HepG2 (cell line): ENCODE results near the gene CC2D1A. TPM values are rescaled to one million over a fixed set of nuclear protein-coding genes. Genes with fewer than 3 reads are reported as not detected.
"Not testable (repeated sequence)": the region's sequence is repeated elsewhere in the genome, so short reads cannot be mapped to it uniquely, and the experiment has no call there.

Source experiments
- ATAC-seq: fragments of 200-7000 bp; cut with Tn5 transposase; 3 replicates; pipeline ENCODE4 v1.9.1; 2020; ENCODE audit warnings: mild to moderate bottlenecking, moderate library complexity
- BruUV-seq: library from RNA; stranded (reverse); fragments of 400-500 nt; replicated peaks from 2 replicates; lab custom pipeline; 2021; lab: Mats Ljungman, UMichigan
- CTCF ChIA-PET: fragments of 300-600 bp; formaldehyde crosslinking; extraction: SDS; loops from one replicate; lab custom pipeline; 2021; ENCODE audit warnings: low total read pairs, inconsistent platforms, low intra/inter-chr PET ratio; lab: Yijun Ruan, JAX
- POLR2A ChIA-PET: fragments of 350-600 bp; sonication (Branson Sonifier 250); formaldehyde crosslinking; loops from one replicate; lab custom pipeline; 2020; ENCODE audit warnings: antibody characterized with exemption, inconsistent platforms; lab: Yijun Ruan, JAX
- DNase-seq: peaks from one replicate; pipeline ENCODE4 v3.0.0-alpha.2; 2015; ENCODE audit warnings: low spot score
- FAIRE-seq: peaks from 3 replicates; lab custom pipeline; 2011; peaks lifted over from hg19 to GRCh38; lab: Jason Lieb, UNC
- H2AFZ ChIP-seq: one replicate; pipeline ENCODE4 v1.6.1; 2011; ENCODE audit warnings: low read length, inconsistent platforms
- H3K27ac ChIP-seq: fragments of 300-600 bp; 3 replicates; pipeline ENCODE4 v1.8.0; 2011; ENCODE audit warnings: mixed run types, mild to moderate bottlenecking, mixed read lengths, low read length, inconsistent platforms; ENCODE audit not compliant: insufficient read depth; ENCODE audit errors: extremely low read length
- H3K27me3 ChIP-seq, 2 experiments: fragments of 200-600 bp in 1 of 2; 2 replicates in 1 of 2; 3 replicates in 1 of 2; pipeline versions ENCODE4 v1.6.0 to v1.8.0; 2011; ENCODE audit warnings: low read length in 2 of 2, mild to moderate bottlenecking in 2 of 2, moderate library complexity in 2 of 2, inconsistent platforms in 1 of 2; ENCODE audit not compliant: insufficient read depth in 2 of 2, control insufficient read depth in 1 of 2
- H3K36me3 ChIP-seq, 2 experiments: fragments of 200-600 bp in 1 of 2; replicated peaks in 1 of 2; 2 replicates in 1 of 2; 3 replicates in 1 of 2; pipeline versions ENCODE4 v1.5.1 to v1.8.0; 2011; ENCODE audit warnings: low read length in 2 of 2, inconsistent platforms in 1 of 2; ENCODE audit not compliant: insufficient read depth in 2 of 2, control insufficient read depth in 1 of 2
- H3K4me1 ChIP-seq: 2 replicates; pipeline ENCODE4 v1.5.1; 2012; ENCODE audit warnings: low read length, inconsistent platforms; ENCODE audit not compliant: insufficient read depth
- H3K4me2 ChIP-seq: 2 replicates; pipeline ENCODE4 v1.6.0; 2011; ENCODE audit warnings: low read depth, low read length, inconsistent platforms
- H3K4me3 ChIP-seq, 3 experiments: fragments of 200-600 bp in 1 of 3; sonication (generic), shearing (Covaris generic) in 1 of 3; replicated peaks in 1 of 3; 2 replicates each; pipeline ENCODE4 v1.5.1; 2011 to 2016; ENCODE audit warnings: low read length in 3 of 3, inconsistent platforms in 2 of 3, low read depth in 2 of 3, mild to moderate bottlenecking in 2 of 3, control low read depth in 1 of 3, mixed read lengths in 1 of 3; ENCODE audit not compliant: insufficient read depth in 1 of 3
- H3K79me2 ChIP-seq: one replicate; pipeline ENCODE4 v1.6.1; 2011; ENCODE audit warnings: low read length, inconsistent platforms; ENCODE audit not compliant: insufficient read depth
- H3K9ac ChIP-seq: 2 replicates; pipeline ENCODE4 v1.6.0; 2011; ENCODE audit warnings: mild to moderate bottlenecking, low read depth, low read length, inconsistent platforms; ENCODE audit not compliant: insufficient read depth
- H3K9me3 ChIP-seq: 2 replicates; pipeline ENCODE4 v1.5.1; 2012; ENCODE audit warnings: mild to moderate bottlenecking, low read length
- H4K20me1 ChIP-seq: 2 replicates; pipeline ENCODE4 v1.6.0; 2011; ENCODE audit warnings: inconsistent platforms, mild to moderate bottlenecking, low read length, moderate library complexity; ENCODE audit not compliant: insufficient read depth
- FOSL2 ChIP-seq: sonication (generic); formaldehyde crosslinking; IDR thresholded peaks from 2 replicates; pipeline ENCODE4 v1.4.0; 2020; ENCODE audit warnings: missing genetic modification reagents
- GTF3A ChIP-seq: sonication (generic); formaldehyde crosslinking; conservative IDR thresholded peaks from 2 replicates; pipeline ENCODE4 v1.4.0; 2020; ENCODE audit warnings: mild to moderate bottlenecking, missing genetic modification reagents
- HOXA5 ChIP-seq: sonication (generic); formaldehyde crosslinking; IDR thresholded peaks from 2 replicates; pipeline ENCODE4 v1.4.0; 2020; ENCODE audit warnings: missing genetic modification reagents
- IKZF1 ChIP-seq: fragments of 450-650 bp; IDR thresholded peaks from 2 replicates; pipeline ENCODE4 v1.7.1; 2016
- PHF21A ChIP-seq: sonication (generic); formaldehyde crosslinking; IDR thresholded peaks from 2 replicates; pipeline ENCODE4 v1.5.0; 2020; ENCODE audit warnings: mild to moderate bottlenecking, missing genetic modification reagents
- TERF1 ChIP-seq: sonication (generic); formaldehyde crosslinking; IDR thresholded peaks from 2 replicates; pipeline ENCODE4 v1.8.0; 2022; ENCODE audit warnings: mild to moderate bottlenecking, missing genetic modification reagents, moderate library complexity
- ZKSCAN1 ChIP-seq: fragments of 150-350 bp; IDR thresholded peaks from 2 replicates; pipeline ENCODE4 v1.6.1; 2014; ENCODE audit warnings: low read length
- ZNF225 ChIP-seq: sonication (generic); formaldehyde crosslinking; IDR thresholded peaks from 2 replicates; pipeline ENCODE4 v1.4.0; 2020; ENCODE audit warnings: mild to moderate bottlenecking, missing genetic modification reagents
- ZNF296 ChIP-seq: sonication (generic); formaldehyde crosslinking; conservative IDR thresholded peaks from 2 replicates; pipeline ENCODE4 v1.5.0; 2020; ENCODE audit warnings: mild to moderate bottlenecking, missing genetic modification reagents
- ZNF83 ChIP-seq: sonication (generic); formaldehyde crosslinking; IDR thresholded peaks from 2 replicates; pipeline ENCODE4 v1.4.0; 2020; ENCODE audit warnings: missing genetic modification reagents, mild to moderate bottlenecking, borderline replicate concordance
- WGBS: methylation state at CpG from one replicate; pipeline ENCODE4 v1.1.6; 2017; ENCODE audit warnings: low lambda C conversion rate; 5-methylcytosine and 5-hydroxymethylcytosine counted together
- in situ Hi-C: cut with HindIII; loops from 2 replicates; pipeline ENCODE4 v1.10.0; 2017; ENCODE audit warnings: low pct_unique_long_range_greater_than_20kb; ENCODE audit not compliant: extremely low pct_ligation_motif_present
- intact Hi-C: fragments of 100-400 bp; cut with micrococcal nuclease; formaldehyde crosslinking; loops from one replicate; pipeline ENCODE4 v1.10.0; 2022; ENCODE audit not compliant: unreplicated experiment
- polyA plus RNA-seq, 8 experiments: library from polyadenylated mRNA; depleted of rRNA in 3 of 8; stranded (reverse) in 7 of 8; unstranded in 1 of 8; fragments of >200 nt; fragmentation: Illumina TruSeq in 4 of 8; extraction: Trizol in 4 of 8; gene quantifications; 2 replicates each; pipeline versions ENCODE4 v1.2.1 to v1.2.3, GENCODE V29; 2011 to 2016; ENCODE audit warnings: low read depth in 4 of 8, missing spikeins in 1 of 8, mixed read lengths in 1 of 8; ENCODE audit not compliant: insufficient read depth in 1 of 8
- total RNA-seq, 5 experiments: library from RNA; depleted of rRNA; stranded (reverse); fragments of >200 nt; fragmentation: Illumina TruSeq; extraction: Trizol; gene quantifications; 2 replicates each; pipeline ENCODE4 v1.2.3, GENCODE V29; 2016; ENCODE audit warnings: low read depth in 1 of 5

CC2D1A gene
- total and polyA plus RNA-seq, 2 of the 13 experiments (the other 11 are each of a cell fraction or from before 2014, with no cell fraction given) = 9.7 to 11.5 TPM

DNA sequence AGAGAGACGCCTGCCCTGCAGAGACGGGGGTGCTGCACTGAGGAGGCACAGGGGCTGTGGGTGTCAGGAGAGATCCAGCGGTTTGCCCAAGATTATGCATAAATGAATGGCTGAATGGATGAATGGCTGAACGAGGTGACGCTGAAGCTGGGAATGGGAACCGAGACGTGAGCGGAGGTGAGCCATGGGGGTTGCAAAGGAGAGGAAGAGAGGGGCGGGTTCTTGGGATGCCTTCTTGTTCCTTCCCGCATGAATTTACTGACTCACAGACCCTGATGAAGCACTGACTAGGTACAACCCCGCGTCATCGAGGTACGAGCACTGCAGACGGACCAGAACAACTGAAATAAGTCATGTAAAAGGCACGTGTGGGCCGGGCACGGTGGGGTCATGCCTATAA, 63.0 kb downstream of the CC2D1A start:
- intact Hi-C loops = no loop called here
- FAIRE-seq (no peak), DNase-seq (no peak), ATAC-seq (no peak)
- no peaks in the 10 kb centered on the region for H3K9me3 ChIP-seq
- ChIA-PET POLR2A (no interaction called here), CTCF (no interaction called here)
- H3K79me2 ChIP-seq = no peaks in the 10 kb centered on the region
- H2AFZ ChIP-seq = no peak overlapping the region
- WGBS = 98% methylated on average over 18 of the region's 18 CpGs
- H3K36me3 ChIP-seq = peaks cover 12 to 45% of the 10 kb centered on the region in 2 experiments
- no peak overlapping the region for H3K4me3 ChIP-seq
- H3K4me1 ChIP-seq = no peaks in the 10 kb centered on the region
- no peak overlapping the region for H3K9ac ChIP-seq
- H3K27ac ChIP-seq = no peak overlapping the region
- no TSS peak for BruUV-seq
- H3K27me3 ChIP-seq = no peaks in the 10 kb centered on the region
- no peak for TF ChIP-seq FOSL2 (CRISPR knock-in tag)
- TF ChIP-seq ZNF83 = no peak
- no peak for TF ChIP-seq HOXA5 (CRISPR knock-in tag)
- TF ChIP-seq ZNF296 (CRISPR knock-in tag) = no peak
- TF ChIP-seq, all 625 proteins: peak for 0
- Histone ChIP-seq H3K4me2 (no peak overlapping the region), H4K20me1 (no peaks in the 10 kb centered on the region)
- in situ Hi-C loops = no loop called here

DNA sequence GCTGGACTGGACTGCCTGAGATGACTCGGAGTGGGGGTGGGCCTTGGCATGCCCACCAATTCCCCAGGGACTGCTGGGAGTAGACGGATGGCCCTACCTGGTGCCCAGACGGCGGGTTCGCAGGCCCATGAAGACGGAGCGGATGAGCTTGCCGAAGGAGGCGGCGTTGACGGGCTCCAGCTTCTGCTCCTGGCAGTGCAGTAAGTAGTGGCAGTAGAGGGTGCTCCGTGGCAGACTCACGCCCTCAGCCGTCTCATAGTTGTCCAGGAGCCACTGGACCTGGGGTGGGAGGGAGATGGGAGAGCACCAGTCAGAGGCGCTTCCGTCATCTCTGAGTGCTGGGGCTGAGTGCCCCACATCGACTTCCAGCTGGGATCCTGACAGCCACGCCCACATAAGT, 63.9 kb downstream of the CC2D1A start:
- ATAC-seq = no peak
- in situ Hi-C loops = no loop called here
- H3K36me3 ChIP-seq = peaks cover 10 to 51% of the 10 kb centered on the region in 2 experiments

DNA sequence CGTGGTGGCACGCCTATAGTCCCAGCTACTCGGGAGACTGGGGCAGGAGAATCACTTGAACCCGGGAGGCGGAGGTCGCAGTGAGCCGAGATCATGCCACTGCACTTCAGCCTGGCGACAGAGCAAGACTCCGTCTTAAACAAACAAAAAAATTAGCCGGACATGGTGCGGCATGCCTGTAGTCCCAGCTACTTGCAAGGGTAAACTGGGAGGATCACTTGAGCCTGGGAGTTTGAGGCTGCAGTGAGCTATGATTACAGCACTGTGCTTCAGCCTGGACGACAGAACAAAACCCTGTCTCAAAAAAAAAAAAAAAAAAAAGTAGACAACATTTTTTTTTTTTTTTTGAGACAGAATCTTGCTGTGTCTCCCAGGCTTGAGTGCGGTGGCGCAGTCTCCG, 65.9 kb downstream of the CC2D1A start:
- CTCF ChIA-PET, POLR2A ChIA-PET, DNase-seq, intact Hi-C loops, H3K9ac ChIP-seq, FAIRE-seq, H3K4me3 ChIP-seq, H3K9me3 ChIP-seq, H3K27ac ChIP-seq, in situ Hi-C loops, H4K20me1 ChIP-seq, H3K27me3 ChIP-seq, BruUV-seq, H2AFZ ChIP-seq, H3K4me2 ChIP-seq, H3K4me1 ChIP-seq, ATAC-seq, H3K79me2 ChIP-seq: not testable (repeated sequence)
- 92% methylated on average over 15 of the region's 15 CpGs for WGBS
- H3K36me3 ChIP-seq = peaks cover 14 to 48% of the 10 kb centered on the region in 2 experiments

More for the DNA sequence above, 63.9 kb downstream of the CC2D1A start:
- ChIA-PET CTCF (no interaction called here), POLR2A (no interaction called here)
- H3K9ac ChIP-seq = no peak overlapping the region
- no peak overlapping the region for H3K27ac ChIP-seq
- no peak overlapping the region for H3K4me2 ChIP-seq
- FAIRE-seq = no peak
- no peaks in the 10 kb centered on the region for H3K79me2 ChIP-seq
- H3K27me3 ChIP-seq = no peaks in the 10 kb centered on the region
- intact Hi-C loops = no loop called here
- BruUV-seq = no TSS peak
- H3K4me3 ChIP-seq = no peak overlapping the region
- no peak for DNase-seq
- no peaks in the 10 kb centered on the region for H3K9me3 ChIP-seq
- no peaks in the 10 kb centered on the region for H3K4me1 ChIP-seq
- no peak overlapping the region for H2AFZ ChIP-seq
- H4K20me1 ChIP-seq = no peaks in the 10 kb centered on the region
- TF ChIP-seq PHF21A (CRISPR knock-in tag) (no peak), TERF1 (CRISPR knock-in tag) (no peak), GTF3A (CRISPR knock-in tag) (no peak), ZKSCAN1 (no peak), ZNF225 (CRISPR knock-in tag) (no peak), IKZF1 (no peak)
- 97% methylated on average over 15 of the region's 18 CpGs for WGBS
